Measurements from ENCODE around the gene GLIPR1L1. TPM values are rescaled to one million over a fixed set of nuclear protein-coding genes. Genes with fewer than 3 reads are reported as not detected.

The GLIPR1L1 gene
- total RNA-seq, 1 experiment from 2014 or later = not detected

GRCh38 chr12:75350413-75350812, 15.9 kb downstream of the GLIPR1L1 start:
- DNase-seq (ENCODE audit: low read depth) = no peak

GRCh38 chr12:75354011-75354410, 19.5 kb downstream of the GLIPR1L1 start:
- no peak for DNase-seq (ENCODE audit: low read depth)

GRCh38 chr12:75360920-75361319, 26.4 kb downstream of the GLIPR1L1 start:
- DNase-seq (ENCODE audit: low read depth) = no peak

DNA sequence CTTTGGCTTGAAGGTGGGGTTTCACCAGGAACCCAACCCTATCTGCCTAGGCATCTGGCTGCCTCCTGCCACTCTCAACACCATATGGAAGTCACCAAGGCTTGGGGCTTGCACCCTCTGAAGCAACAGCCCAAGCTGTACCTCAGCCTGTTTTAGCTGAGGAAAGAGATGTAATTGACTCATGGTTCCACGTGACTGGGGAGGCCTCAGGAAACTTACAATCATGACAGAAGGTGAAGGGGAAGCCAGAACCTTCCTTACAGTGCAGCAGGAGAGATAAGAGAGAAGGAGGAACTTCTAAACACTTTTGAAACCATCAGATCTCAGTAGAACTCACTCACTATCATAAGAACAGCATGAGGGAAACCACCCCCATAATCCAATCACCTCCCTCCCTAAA, 26.9 kb downstream of the GLIPR1L1 start:
- DNase-seq (ENCODE audit: low read depth) = no peak

DNA sequence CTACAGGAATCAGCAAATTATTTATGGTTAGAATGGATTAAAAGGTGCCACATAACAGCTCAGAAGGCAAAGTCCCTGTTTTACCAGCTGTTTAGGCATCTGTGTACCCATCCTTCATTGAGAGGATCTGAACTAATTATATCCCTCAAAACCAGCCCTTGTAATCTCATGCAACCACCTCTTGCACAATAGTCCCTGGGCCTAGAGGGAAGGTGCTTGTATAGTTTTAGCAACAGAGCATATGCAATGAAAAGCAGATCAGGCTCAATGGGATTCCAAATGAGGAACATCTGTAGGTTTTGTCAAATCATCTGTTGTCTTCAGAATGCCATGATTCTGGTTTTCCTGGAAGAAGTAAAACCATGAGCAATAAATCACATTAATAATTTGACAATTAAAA, 30.4 kb downstream of the GLIPR1L1 start:
- DNase-seq (ENCODE audit: low read depth) = peak; percentile 29

- peak; percentile 26 for DNase-seq (ENCODE audit: low read depth)
These were observed 32.2 kb downstream of the GLIPR1L1 start for GRCh38 chr12:75366629-75367028.

- DNase-seq (ENCODE audit: low read depth) = peak; percentile 7
These were observed 40.5 kb downstream of the GLIPR1L1 start for GRCh38 chr12:75374971-75375370.

- no peak for DNase-seq (ENCODE audit: low read depth)
These were observed 43.9 kb downstream of the GLIPR1L1 start for GRCh38 chr12:75378354-75378753.

DNA sequence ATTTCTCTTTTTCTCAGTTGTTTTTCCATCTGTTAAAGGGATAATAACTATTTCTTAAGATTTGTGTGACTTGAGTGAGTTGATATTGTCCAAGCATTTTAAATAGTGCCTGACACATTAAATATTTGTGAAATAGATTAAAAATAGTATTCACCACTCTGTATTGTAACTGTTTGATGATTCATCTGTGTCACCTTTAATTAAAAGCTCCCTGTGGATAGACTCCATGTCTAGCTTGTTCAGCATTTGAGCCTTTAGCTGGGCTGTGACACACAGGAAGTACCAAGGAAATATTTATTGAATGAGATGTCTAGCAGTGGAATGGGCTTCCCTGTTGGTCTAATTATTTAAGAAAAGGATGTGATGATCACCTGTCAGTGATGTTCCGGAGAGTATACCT, 54.6 kb downstream of the GLIPR1L1 start:
- DNase-seq (ENCODE audit: low read depth) = peak; percentile 54

DNA sequence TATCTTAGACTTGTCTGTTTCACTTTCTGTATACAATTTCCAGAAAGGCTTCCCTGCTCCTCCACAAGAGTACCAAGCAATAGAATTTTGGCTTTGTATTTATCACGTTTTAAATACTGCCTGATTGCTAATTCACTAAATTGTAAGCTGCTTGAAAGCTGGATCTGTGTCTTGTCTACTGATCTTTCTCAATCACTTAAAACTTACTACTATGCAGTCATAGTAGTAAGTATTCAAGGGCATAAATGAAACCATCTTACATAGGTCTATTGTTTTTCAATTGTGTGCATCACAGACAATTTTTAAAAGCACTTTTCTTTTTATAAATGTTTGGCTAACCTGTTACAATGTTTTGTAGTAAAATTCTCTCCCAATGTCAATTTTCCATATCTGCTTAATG, 55.2 kb downstream of the GLIPR1L1 start:
- DNase-seq (ENCODE audit: low read depth) = peak; percentile 2

DNA sequence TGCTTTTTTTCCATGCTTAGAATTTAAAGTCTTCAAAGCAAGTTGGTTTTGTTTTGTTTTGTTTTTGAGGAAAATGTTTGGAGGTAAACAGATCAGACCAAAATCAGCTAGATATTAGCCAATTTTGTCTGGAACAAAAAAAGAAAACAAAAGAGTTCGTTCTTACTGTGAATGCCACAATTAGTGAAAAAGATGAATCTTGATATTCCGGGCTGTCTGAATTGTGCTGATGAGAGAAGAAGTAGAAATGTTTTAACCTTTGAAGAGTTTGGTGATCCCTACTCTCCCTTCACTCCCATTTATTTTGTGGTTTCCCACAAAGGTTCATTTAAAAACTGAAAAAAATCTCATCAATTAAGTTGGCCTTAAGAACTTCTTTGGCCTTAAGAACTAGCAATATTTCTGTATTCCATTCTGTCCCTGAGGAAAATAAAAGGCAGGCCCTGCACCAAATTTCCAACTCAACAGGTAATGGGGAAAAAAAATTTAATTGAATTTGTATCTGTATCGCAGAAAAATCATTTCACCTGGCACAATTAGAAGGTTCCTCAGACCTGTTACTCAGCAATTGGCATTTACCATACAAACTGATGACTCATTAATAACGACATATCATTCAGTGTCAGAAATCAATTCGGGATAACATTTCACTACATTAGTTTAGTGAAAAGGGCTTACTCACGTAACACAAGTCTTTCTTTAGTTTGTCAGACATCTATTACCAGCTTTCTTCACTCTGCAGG, 55.9 kb downstream of the GLIPR1L1 start:
- no peak for DNase-seq (ENCODE audit: low read depth)

DNA sequence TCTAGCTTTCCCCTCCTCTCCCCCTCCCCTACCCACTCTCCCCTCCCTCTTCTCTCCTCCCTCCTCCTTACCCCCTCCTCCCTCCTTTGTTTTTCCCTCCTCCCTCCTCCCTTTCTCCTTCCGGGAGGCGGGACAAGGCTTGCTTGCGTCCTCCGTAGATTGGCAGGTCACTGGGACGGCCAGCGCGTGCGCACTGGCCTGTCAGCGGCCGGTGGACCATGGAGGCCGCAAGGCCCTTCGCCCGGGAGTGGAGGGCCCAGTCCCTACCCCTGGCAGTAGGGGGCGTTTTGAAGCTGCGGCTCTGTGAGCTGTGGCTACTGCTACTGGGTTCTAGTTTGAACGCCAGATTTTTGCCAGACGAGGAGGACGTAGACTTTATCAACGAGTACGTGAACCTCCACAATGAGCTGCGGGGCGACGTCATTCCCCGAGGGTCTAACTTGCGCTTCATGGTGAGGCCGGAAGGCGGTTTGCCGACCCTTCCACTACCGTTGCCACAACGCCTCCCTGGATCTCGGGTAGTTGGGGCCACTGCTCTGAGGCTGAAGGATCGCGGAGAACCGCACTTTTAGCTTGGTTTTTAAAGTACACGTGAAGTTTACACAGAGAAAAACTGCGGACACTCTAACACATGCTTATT, 56.5 kb downstream of the GLIPR1L1 start, which contains the start of gene GLIPR1L2:
Gene GLIPR1L2 (plus strand): TSS at position 191 of the 640 bp plus-strand sequence. CDS start 28 bp downstream, at position 219.
- DNase-seq (ENCODE audit: low read depth) = peak; percentile 94

DNA sequence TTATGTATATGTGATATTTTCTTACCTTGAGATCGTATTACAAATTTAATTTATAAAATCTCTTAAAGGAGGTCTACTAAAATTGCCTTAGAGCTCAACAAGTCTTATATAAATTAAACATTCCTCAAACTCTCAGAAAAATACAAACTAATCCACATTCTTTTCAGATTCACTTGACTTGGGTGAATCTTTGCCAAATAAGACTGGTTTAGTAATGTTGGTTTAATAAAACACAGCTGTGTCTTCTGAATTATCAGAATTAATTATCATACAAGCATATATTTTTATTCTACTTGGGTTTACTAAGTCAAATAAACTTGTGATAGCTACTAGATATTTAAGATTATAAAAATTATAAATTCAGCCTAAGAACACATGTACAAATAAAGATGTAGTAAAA, 69.8 kb downstream of the GLIPR1L1 start:
- no peak for DNase-seq (ENCODE audit: low read depth)

DNA sequence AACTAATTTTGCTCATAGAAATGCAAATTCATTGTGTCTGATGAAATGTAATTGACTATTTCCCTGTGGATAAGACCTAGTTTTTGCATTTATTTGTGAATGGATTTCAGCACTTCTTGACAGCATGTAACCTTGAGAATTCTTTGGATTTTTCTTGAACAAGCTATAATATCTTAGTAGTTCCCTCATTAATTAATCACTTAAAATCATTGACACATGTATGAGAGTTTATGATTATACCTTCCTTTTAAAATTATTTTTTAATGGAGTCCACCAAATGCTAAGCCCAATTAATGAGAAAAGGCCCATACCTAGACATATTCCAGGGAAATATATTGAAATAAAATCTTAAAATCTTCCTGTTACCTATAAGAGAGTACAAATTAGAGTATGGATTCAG, 73.2 kb downstream of the GLIPR1L1 start:
- no peak for DNase-seq (ENCODE audit: low read depth)

DNA sequence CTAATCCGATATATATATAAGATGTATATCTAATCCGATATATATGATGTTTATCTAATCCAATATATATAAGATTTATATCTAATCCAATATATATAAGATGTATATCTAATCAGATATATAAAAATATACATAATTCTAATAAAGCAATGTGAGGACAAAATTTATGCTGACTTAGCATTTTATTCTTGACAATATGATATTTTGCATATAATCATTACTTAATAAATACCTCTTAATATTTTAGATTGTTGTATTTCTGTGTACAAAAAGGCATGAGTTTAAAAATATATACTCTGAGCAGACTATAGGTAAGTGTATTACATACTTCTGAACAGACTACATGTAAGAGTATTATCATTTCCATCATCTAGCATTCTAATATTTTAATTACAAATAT, 75.4 kb downstream of the GLIPR1L1 start:
- no peak for DNase-seq (ENCODE audit: low read depth)

GRCh38 chr12:75414671-75415070, 80.2 kb downstream of the GLIPR1L1 start:
- no peak for DNase-seq (ENCODE audit: low read depth)

DNA sequence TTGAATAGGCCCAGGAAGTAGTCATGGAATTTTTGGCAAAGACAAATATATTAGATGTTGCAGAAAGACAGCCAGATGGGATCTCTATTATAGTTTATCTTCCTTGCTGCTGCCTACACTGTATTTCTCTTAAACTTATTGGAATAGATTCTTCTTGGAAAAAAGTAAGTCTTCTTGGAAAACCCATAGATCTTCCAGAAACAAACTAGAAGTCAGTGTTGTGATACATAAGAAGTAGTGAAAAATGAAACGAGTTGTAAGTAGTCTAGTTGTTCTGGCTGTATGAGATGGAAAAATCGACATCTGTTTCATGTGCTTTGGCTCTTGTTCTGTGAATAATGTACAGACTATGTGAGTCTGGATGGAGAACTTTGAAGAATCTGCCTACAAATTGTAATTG, 85.4 kb downstream of the GLIPR1L1 start:
- no peak for DNase-seq (ENCODE audit: low read depth)

Other genes starting within 250 kb of the GLIPR1L1 start
- gene KCNC2, start 124.8 kb upstream of the GLIPR1L1 start, total RNA-seq (2014; rRNA removed; shearing (Covaris generic)) = not detected in 2 replicates
- gene CAPS2, start 4.3 kb upstream of the GLIPR1L1 start, total RNA-seq (2014; rRNA removed; shearing (Covaris generic)) = 3.0 and 3.3 TPM in 2 replicates
- 0.20 and 0.36 TPM in 2 replicates for gene GLIPR1L2, start 56.4 kb downstream of the GLIPR1L1 start, total RNA-seq (2014; rRNA removed; shearing (Covaris generic))
- 36.8 and 46.3 TPM in 2 replicates for gene GLIPR1, start 146.1 kb downstream of the GLIPR1L1 start, total RNA-seq (2014; rRNA removed; shearing (Covaris generic))
- gene KRR1, start 176.9 kb downstream of the GLIPR1L1 start, total RNA-seq (2014; rRNA removed; shearing (Covaris generic)) = 48.3 and 48.7 TPM in 2 replicates

All from RPMI7951 (cell line).